Osteocyte (in vitro differentiated cells): ENCODE results near the gene LEP. TPM values are rescaled to one million over a fixed set of nuclear protein-coding genes. Genes with fewer than 3 reads are reported as not detected.

Source experiments
- DNase-seq: peaks from one replicate; pipeline ENCODE4 v3.0.0; 2021; ENCODE audit warnings: mixed read lengths; ENCODE audit not compliant: unreplicated experiment; ENCODE audit errors: extremely low spot score
- H3K27ac Mint-ChIP-seq: one replicate; pipeline ENCODE4 v1.8.0; 2021; ENCODE audit warnings: mild to moderate bottlenecking, mixed read lengths; ENCODE audit not compliant: unreplicated experiment
- H3K27me3 Mint-ChIP-seq: one replicate; pipeline ENCODE4 v1.8.0; 2021; ENCODE audit warnings: mixed read lengths; ENCODE audit not compliant: unreplicated experiment
- H3K36me3 Mint-ChIP-seq: one replicate; pipeline ENCODE4 v1.8.0; 2021; ENCODE audit warnings: mixed read lengths; ENCODE audit not compliant: unreplicated experiment
- H3K4me1 Mint-ChIP-seq: one replicate; pipeline ENCODE4 v1.8.0; 2021; ENCODE audit warnings: mixed read lengths; ENCODE audit not compliant: unreplicated experiment
- H3K4me3 Mint-ChIP-seq: one replicate; pipeline ENCODE4 v1.8.0; 2021; ENCODE audit warnings: mild to moderate bottlenecking, moderate library complexity, mixed read lengths; ENCODE audit not compliant: unreplicated experiment
- H3K9me3 Mint-ChIP-seq: one replicate; pipeline ENCODE4 v1.8.0; 2021; ENCODE audit warnings: mixed read lengths; ENCODE audit not compliant: unreplicated experiment
- total RNA-seq: library from RNA; stranded (reverse); gene quantifications from 2 replicates; pipeline ENCODE4 v1.2.1, GENCODE V29; 2021
- TF ChIP-seq, protein P1 (sequence below): fragments of 200-600 bp; sonication (generic); IDR thresholded peaks from 2 replicates; pipeline ENCODE4 v1.5.0; 2021; ENCODE audit warnings: antibody characterized with exemption, mild to moderate bottlenecking, moderate library complexity

LEP gene
- total RNA-seq, 1 donor from 2014 or later = not detected

DNA sequence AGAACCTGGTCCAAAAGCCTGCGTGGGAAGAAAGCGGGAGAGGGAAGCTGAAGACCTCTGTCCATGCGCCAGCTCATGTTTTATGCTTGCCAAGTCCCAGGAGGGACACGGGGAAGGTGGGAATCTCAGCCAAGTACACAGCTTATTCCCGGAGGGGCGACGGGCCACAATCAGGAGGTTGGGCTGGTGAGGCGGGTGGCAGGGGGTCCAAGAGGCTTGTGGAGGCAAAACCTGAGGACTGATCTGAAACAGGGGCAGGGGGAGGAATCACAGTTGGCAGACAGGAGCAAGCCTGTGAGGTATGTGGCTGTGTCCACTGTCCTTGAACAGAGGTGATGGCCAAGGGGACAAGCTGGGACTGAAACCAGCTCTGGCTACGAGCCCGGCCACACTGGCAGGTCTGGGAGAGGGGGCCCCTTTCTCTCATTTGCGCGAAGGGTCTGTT, 38.0 kb upstream of the LEP start:
- H3K27me3 Mint-ChIP-seq = peaks cover 66% of the 10 kb centered on the region
- H3K4me3 Mint-ChIP-seq = no peak overlapping the region
- no peak for DNase-seq
- H3K27ac Mint-ChIP-seq = no peak overlapping the region
- TF ChIP-seq, protein P1, sequence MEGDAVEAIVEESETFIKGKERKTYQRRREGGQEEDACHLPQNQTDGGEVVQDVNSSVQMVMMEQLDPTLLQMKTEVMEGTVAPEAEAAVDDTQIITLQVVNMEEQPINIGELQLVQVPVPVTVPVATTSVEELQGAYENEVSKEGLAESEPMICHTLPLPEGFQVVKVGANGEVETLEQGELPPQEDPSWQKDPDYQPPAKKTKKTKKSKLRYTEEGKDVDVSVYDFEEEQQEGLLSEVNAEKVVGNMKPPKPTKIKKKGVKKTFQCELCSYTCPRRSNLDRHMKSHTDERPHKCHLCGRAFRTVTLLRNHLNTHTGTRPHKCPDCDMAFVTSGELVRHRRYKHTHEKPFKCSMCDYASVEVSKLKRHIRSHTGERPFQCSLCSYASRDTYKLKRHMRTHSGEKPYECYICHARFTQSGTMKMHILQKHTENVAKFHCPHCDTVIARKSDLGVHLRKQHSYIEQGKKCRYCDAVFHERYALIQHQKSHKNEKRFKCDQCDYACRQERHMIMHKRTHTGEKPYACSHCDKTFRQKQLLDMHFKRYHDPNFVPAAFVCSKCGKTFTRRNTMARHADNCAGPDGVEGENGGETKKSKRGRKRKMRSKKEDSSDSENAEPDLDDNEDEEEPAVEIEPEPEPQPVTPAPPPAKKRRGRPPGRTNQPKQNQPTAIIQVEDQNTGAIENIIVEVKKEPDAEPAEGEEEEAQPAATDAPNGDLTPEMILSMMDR = no peak
- peaks cover 10% of the 10 kb centered on the region for H3K4me1 Mint-ChIP-seq
- no peaks in the 10 kb centered on the region for H3K9me3 Mint-ChIP-seq
- H3K36me3 Mint-ChIP-seq = no peaks in the 10 kb centered on the region

DNA sequence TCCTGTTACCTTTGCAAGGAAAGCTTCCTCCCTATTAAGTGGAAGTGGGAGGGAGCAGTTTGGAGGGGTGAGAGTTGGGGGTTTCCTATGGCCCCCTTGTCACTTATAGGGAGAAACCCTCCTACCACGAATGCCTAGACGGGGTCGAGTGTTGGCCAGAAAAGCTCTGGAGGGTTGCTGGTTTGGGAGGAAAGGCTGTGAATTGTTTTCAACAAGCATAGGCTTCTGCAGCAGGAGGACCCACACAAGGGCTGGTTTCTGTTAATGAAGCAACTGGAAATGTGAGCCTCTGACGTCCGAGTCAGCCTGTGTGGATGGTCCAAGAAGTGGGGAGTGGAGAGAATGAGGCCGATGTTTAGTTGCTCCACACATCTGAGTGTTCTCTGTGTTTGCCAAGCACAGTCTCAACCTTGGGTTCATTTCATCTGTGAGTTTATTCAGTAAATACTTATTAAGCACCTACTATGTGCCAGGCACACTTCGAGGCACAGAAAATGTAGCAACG, 37.3 kb upstream of the LEP start:
- Mint-ChIP-seq H3K27ac (no peak overlapping the region), H3K4me1 (peaks cover 10% of the 10 kb centered on the region)

DNA sequence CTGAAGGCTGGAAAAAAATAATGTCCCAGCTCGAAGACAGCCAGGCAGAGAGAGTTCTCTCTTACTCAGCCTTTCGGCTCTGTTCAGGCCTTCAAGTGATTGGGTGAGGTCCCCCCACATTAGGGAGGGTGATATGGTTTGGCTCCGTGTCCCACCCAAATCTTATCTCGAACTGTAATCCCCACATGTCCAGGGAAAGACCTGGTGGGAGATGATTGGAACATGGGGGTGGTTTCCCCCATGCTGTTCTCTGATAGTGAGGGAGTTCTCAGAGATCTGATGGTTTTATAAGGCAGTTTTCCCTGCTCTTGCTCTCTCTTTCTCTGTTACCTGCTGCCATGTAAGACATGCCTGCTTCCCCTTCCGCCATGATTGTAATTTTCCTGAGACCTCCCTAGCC, 36.6 kb upstream of the LEP start:
- no peak for DNase-seq

More for the DNA sequence above, 37.3 kb upstream of the LEP start:
- TF ChIP-seq, protein P1 = no peak
- no peak overlapping the region for H3K4me3 Mint-ChIP-seq
- H3K27me3 Mint-ChIP-seq = peaks cover 64% of the 10 kb centered on the region
- no peaks in the 10 kb centered on the region for H3K36me3 Mint-ChIP-seq
- H3K9me3 Mint-ChIP-seq = no peaks in the 10 kb centered on the region
- DNase-seq = no peak

DNA sequence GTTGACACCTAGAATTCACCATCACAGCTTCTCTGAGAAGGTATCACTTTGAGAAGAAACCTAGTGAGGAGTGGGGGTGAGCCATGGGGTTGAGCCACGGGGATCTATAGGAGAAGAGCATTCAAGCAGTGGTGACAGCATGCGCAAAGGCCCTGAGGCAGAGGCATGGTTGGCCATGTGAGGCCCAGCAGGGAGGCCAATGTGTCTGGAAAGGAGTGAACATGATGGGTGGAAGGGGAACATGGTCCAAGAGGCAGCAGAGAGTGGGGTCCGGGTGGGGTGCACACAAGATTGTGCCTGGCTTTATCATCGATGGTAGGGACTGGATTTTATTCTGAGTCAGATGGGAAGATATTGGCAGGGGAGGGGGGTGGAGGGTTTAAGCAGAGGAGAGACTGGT, 36.0 kb upstream of the LEP start:
- DNase-seq = no peak
- H3K27ac Mint-ChIP-seq = no peak overlapping the region
- H3K4me3 Mint-ChIP-seq = no peak overlapping the region
- H3K27me3 Mint-ChIP-seq = peaks cover 56% of the 10 kb centered on the region
- peaks cover 11% of the 10 kb centered on the region for H3K4me1 Mint-ChIP-seq
- no peaks in the 10 kb centered on the region for H3K36me3 Mint-ChIP-seq
- H3K9me3 Mint-ChIP-seq = no peaks in the 10 kb centered on the region
- TF ChIP-seq, protein P1 = no peak

More for the DNA sequence above, 36.6 kb upstream of the LEP start:
- TF ChIP-seq, protein P1 = no peak
- Mint-ChIP-seq H3K27me3 (peaks cover 57% of the 10 kb centered on the region), H3K4me1 (peaks cover 10% of the 10 kb centered on the region), H3K9me3 (no peaks in the 10 kb centered on the region), H3K36me3 (no peaks in the 10 kb centered on the region), H3K4me3 (no peak overlapping the region), H3K27ac (no peak overlapping the region)

DNA sequence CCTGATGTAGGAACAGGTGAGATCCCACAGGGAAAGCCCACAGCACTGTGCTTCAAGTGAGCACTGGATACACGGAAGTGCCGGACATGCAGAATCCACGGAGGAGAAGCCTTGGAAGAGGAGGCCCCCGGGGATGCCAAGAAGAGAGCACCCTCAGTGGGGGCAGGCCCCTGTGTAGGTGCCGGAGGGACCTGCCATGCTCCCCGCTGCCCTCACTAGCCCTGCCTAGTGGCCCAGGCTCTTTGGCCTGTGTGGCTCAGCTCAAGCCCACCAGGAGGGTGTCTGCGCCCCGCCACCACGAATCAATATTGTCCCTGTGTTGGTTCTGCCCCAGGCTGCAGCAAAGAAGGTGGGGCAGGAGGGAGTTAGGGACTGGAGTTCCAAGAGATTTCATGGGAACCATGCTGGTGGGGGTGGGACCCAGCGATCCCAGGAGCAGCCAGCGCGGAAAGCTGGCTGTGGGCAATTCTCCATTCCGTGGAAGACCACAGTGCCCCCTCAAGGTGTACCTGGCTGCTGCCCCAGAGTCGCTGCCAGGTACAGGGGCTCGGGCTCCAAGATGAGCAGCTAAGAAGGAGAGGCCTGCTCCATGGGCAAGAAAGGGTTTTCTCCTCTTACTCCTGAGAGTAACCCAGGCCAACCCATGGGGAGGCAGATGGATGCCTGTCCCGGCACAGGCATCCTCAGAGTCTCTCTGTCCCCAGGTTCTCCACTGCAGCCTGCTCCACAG, 34.9 kb upstream of the LEP start:
- DNase-seq = no peak
- no peak overlapping the region for H3K27ac Mint-ChIP-seq
- peaks cover 9% of the 10 kb centered on the region for H3K4me1 Mint-ChIP-seq
- TF ChIP-seq, protein P1 = no peak
- no peaks in the 10 kb centered on the region for H3K36me3 Mint-ChIP-seq
- H3K9me3 Mint-ChIP-seq = no peaks in the 10 kb centered on the region
- peaks cover 54% of the 10 kb centered on the region for H3K27me3 Mint-ChIP-seq
- H3K4me3 Mint-ChIP-seq = no peak overlapping the region
